Adrenal gland (tissue), 12 donors: ENCODE results near the gene SPTB. TPM values are rescaled to one million over a fixed set of nuclear protein-coding genes. Genes with fewer than 3 reads are reported as not detected.
A peak's percentile ranks its signal among the peaks of the same experiment; 100 is the strongest.

ENCODE experiments used
- DNase-seq, 7 donors: peaks; one replicate each; pipeline ENCODE4 v3.0.0-alpha.2; 2019 to 2020
- H3K27ac ChIP-seq, 5 donors: fragments of 200-600 bp; sonication (generic) in 4 of 5; 1 replicate in 3 of 5; 2 replicates in 2 of 5; pipeline versions ENCODE4 v1.5.1 to v1.8.0; 2016 to 2020; ENCODE audit warnings: mild to moderate bottlenecking in 1 of 5
- H3K27me3 ChIP-seq: fragments of 200-600 bp; 2 replicates; pipeline ENCODE4 v1.8.0; 2021
- H3K36me3 ChIP-seq, 2 donors: fragments of 200-600 bp; replicated peaks in 1 of 2; 1 replicate in 1 of 2; 2 replicates in 1 of 2; pipeline versions ENCODE4 v1.5.1 to v1.8.0; 2018 to 2022
- H3K4me1 ChIP-seq, 2 donors: fragments of 200-600 bp; replicated peaks in 1 of 2; 1 replicate in 1 of 2; 2 replicates in 1 of 2; pipeline versions ENCODE4 v1.5.1 to v1.8.0; 2018 to 2021
- H3K4me3 ChIP-seq, 4 donors: fragments of 200-600 bp; sonication (generic) in 3 of 4; one replicate each; pipeline ENCODE4 v1.5.1; 2016 to 2018
- H3K9me3 ChIP-seq, 3 donors: fragments of 200-600 bp; sonication (generic) in 1 of 3; replicated peaks in 1 of 3; 1 replicate in 2 of 3; 2 replicates in 1 of 3; pipeline versions ENCODE4 v1.5.1 to v1.8.0; 2016 to 2021
- CTCF ChIP-seq, 6 experiments: fragments of 450-650 bp in 4 of 6; fragments of 200-600 bp in 2 of 6; sonication (generic) in 1 of 6; IDR thresholded peaks; 1 replicate in 5 of 6; 2 replicates in 1 of 6; pipeline versions ENCODE4 v1.5.1 to v1.8.0; 2016 to 2021; ENCODE audit warnings: antibody characterized with exemption in 6 of 6, mild to moderate bottlenecking in 2 of 6, moderate library complexity in 1 of 6
- POLR2A ChIP-seq, 2 donors: fragments of 450-650 bp; IDR thresholded peaks; one replicate each; pipeline ENCODE4 v1.6.1; 2017; ENCODE audit warnings: antibody characterized with exemption in 2 of 2, mild to moderate bottlenecking in 2 of 2, moderate library complexity in 1 of 2
- WGBS, 4 donors: extraction: QIAGEN DNeasy Blood & Tissue Kit in 2 of 4; methylation state at CpG; one replicate each; pipeline versions ENCODE4 v1.1.5 to v1.1.7; 2013 to 2017; 5-methylcytosine and 5-hydroxymethylcytosine counted together
- intact Hi-C, 2 donors: fragments of 100-400 bp; cut with DNase I; formaldehyde crosslinking; loops; one replicate each; pipeline versions ENCODE4 v1.14.1 to v1.15.0; 2022 to 2023
- polyA plus RNA-seq, 3 donors: library from polyadenylated mRNA; stranded (reverse); fragments of 200-250 nt in 2 of 3; fragments of 350-450 nt in 1 of 3; fragmentation: Illumina TruSeq in 1 of 3; extraction: RNeasy Lipid Tissue Mini Kit (QIAGEN cat#74804) in 1 of 3; gene quantifications; one replicate each; pipeline ENCODE4 v1.2.3, GENCODE V29; 2013 to 2014
- total RNA-seq, 9 donors: library from RNA; depleted of rRNA in 4 of 9; stranded (reverse); fragments of >200 nt in 4 of 9; fragments of 120-200 nt in 1 of 9; fragmentation: NEBNext Ultra II Directional in 1 of 9; extraction: Animal tissue kit (Norgen Biotek cat#: 25700) in 1 of 9; gene quantifications; one replicate each; pipeline versions ENCODE4 v1.1.0 to v1.2.4, GENCODE V29; 2013 to 2023
- donor health status: healthy with polysubstance abuse.
- donor health status: Bipolar disorder and iron deficiency.
- donor health status: DM: yes; HTN: yes; CAD: no.
- donor health status: DM: no; HTN: no; CAD: no.
- donor health status: DM: no; HTN: no; CAD: no.
- donor health status: DM: yes; HTN: yes; CAD: no.

Gene SPTB
- total and polyA plus RNA-seq, 12 donors = 0.18 to 14.5 (median 1.2) TPM

GRCh38 chr14:64762044-64763034, 117.4 kb downstream of the SPTB start:
- DNase-seq = peak; percentile 81 to 92 (median 85)
- H3K36me3 ChIP-seq = no peaks in the 10 kb centered on the region
- H3K4me1 ChIP-seq = peaks cover 10 to 37% of the 10 kb centered on the region in 2 donors
- peak overlapping the region in 4 of 5 donors; percentile 16 to 88 (median 56) for H3K27ac ChIP-seq
- intact Hi-C loops = loop anchor here (5.0 to 10.0 kb wide), 3 partner anchors 85 to 418 kb away; no protein-coding TSS in a partner anchor
- 12 to 17% (median 12%) methylated on average over 6 to 19 of the region's 19 CpGs for WGBS, 4 donors
- TF ChIP-seq CTCF (IDR thresholded peaks at IDR 0.05) (no peak), POLR2A (IDR thresholded peaks at IDR 0.05) (no peak)
- no peaks in the 10 kb centered on the region for H3K9me3 ChIP-seq
- H3K4me3 ChIP-seq = peak overlapping the region in 1 of 4 donors; percentile 12
- no peaks in the 10 kb centered on the region for H3K27me3 ChIP-seq

GRCh38 chr14:64761441-64762043, 118.2 kb downstream of the SPTB start:
- Histone ChIP-seq H3K4me1 (peaks cover 10 to 37% of the 10 kb centered on the region in 2 donors), H3K27ac (peak overlapping the region in 4 of 5 donors; percentile 16 to 88 (median 56)), H3K27me3 (no peaks in the 10 kb centered on the region), H3K4me3 (no peak overlapping the region), H3K9me3 (no peaks in the 10 kb centered on the region), H3K36me3 (no peaks in the 10 kb centered on the region)
- WGBS, 4 donors = 10 to 26% (median 20%) methylated on average over 4 to 5 of the region's 5 CpGs
- TF ChIP-seq POLR2A (IDR thresholded peaks at IDR 0.05) (no peak), CTCF (IDR thresholded peaks at IDR 0.05) (peak in 1 of 6 experiments; percentile 21)
- peak in 2 of 7 donors; percentile 24 to 61 for DNase-seq
- intact Hi-C loops = loop anchor here (5.0 to 10.0 kb wide), 3 partner anchors 84 to 417 kb away; no protein-coding TSS in a partner anchor

GRCh38 chr14:64760916-64761315, 118.8 kb downstream of the SPTB start:
- TF ChIP-seq POLR2A (IDR thresholded peaks at IDR 0.05) (no peak), CTCF (IDR thresholded peaks at IDR 0.05) (no peak)
- 65 to 80% (median 71%) methylated on average over 5 of the region's 5 CpGs for WGBS, 4 donors
- DNase-seq = no peak
- Histone ChIP-seq H3K4me1 (peaks cover 10 to 37% of the 10 kb centered on the region in 2 donors), H3K9me3 (no peaks in the 10 kb centered on the region), H3K4me3 (no peak overlapping the region), H3K27ac (peak overlapping the region in 2 of 5 donors; percentile 81 to 88), H3K36me3 (no peaks in the 10 kb centered on the region), H3K27me3 (no peaks in the 10 kb centered on the region)
- intact Hi-C loops = loop anchor here (5.0 to 10.0 kb wide), 3 partner anchors 84 to 416 kb away; no protein-coding TSS in a partner anchor
